Measurements from ENCODE around the gene ETV7.
A peak's percentile ranks its signal among the peaks of the same experiment; 100 is the strongest.
"Not testable (repeated sequence)": the region's sequence is repeated elsewhere in the genome, so short reads cannot be mapped to it uniquely, and the experiment has no call there.

The ETV7 gene

DNA sequence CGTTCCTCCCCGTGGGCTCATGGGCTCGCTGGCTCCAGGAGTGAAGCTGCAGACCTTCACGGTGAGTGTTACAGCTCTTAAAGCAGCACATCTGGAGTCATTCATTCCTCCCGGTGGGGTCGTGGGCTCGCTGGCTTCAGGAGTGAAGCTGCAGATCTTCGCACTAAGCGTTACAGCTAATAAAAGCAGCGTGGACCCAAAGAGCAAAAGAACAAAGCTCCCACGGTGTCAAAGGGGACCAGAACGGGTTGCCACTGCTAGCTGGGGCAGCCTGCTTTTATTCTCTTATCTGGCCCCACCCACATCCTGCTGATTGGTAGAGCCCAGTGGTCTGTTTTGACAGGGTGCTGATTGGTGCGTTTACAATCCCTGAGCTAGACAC lies 24.1 kb downstream of the ETV7 start:
- DNase-seq (ENCODE audit: low read depth) = not testable (repeated sequence)

DNA sequence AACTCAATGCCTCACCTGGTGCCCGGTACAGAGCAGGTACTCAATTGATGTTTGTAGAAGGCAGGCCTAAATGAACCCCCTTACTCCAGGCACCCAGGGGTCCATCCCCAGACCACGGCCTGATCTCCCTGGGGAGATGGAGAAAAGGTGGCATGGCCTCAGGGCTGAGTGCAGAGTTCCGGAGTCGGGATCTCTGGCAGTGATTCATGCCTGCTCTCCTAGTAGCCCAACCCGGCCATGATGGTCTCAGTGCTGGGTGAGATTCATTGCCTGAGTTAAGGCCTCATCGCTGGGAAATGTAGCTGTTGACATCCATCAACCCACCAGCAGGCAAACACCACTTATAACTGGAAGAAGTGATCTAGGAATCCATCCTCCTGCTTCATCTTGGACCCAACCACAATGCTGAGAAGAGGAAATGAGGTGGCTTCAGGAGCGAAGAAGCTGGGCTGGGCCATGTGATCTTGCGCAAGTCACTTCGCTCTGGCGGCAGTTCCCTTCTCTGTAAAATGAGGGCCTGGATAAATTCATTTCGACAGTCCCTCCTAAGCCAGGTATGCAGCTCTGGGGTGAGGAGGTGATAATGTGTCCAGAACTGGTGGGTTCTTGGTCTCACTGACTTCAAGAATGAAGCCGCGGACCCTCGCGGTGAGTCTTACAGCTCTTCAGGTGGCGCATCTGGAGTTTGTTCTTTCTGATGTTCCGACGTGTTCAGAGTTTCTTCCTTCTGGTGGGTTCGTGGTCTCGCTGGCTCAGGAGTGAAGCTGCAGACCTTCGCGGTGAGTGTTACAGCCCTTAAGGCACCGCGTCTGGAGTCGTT lies 24.7 kb downstream of the ETV7 start:
- no peak for DNase-seq (ENCODE audit: low read depth)

DNA sequence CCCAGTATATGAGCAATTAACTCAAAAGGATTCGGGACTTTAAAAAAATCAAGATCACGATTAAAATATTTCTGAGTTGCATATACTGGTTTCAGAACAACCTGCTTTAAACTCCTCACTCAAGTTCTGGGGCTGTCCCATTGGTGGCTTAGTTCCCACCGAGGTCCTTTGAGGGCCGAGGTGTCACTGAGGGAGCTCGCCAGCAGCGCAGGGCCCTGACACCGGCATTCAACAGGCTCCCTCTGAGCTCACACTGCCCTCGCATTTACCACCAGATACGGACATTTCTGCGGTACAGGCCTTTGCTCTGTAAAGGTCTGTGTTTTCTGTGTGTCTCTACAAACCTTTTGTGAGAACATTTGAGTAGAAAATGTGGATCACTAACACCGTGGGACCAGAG lies 26.4 kb downstream of the ETV7 start:
- DNase-seq (ENCODE audit: low read depth) = no peak

DNA sequence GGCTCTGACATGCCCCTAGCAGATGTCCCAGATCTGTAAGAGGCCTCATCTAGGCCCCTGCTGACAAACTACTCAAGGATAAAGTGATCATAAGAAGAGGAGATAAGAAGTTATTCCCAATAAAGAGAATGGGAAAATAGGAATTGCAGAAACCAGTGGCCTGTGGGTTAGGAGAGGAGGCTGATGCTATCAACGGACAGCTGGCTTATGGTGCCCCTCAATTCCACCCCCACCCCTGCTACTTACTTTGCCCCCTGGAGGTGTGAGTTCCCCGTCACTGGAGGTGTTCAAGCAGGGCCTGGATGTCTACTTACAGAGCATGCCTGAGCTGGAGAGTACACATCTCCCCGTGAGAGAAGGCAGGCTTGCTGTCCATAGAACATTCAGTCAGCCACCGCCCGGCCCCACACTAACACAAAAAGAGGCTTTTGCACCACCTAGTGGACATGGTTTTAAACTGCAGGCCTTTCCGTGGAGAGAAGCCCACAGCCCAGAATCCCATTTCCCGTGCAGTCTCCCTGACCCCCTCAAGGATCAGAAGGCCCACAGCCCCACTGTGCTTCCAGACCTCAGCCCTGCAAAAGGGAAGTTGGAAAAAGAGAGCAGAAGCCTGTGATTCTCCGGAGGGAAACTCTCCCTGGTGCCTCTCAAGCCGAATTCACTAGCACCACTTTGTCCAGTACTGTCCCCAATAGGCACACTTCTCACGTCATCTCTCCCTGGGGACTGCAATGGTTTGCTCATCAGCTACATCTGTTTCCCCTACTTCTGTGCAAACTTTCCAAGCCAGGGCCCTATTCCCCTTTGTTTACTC lies 27.0 kb downstream of the ETV7 start:
- peak; percentile 65 for DNase-seq (ENCODE audit: low read depth)

DNA sequence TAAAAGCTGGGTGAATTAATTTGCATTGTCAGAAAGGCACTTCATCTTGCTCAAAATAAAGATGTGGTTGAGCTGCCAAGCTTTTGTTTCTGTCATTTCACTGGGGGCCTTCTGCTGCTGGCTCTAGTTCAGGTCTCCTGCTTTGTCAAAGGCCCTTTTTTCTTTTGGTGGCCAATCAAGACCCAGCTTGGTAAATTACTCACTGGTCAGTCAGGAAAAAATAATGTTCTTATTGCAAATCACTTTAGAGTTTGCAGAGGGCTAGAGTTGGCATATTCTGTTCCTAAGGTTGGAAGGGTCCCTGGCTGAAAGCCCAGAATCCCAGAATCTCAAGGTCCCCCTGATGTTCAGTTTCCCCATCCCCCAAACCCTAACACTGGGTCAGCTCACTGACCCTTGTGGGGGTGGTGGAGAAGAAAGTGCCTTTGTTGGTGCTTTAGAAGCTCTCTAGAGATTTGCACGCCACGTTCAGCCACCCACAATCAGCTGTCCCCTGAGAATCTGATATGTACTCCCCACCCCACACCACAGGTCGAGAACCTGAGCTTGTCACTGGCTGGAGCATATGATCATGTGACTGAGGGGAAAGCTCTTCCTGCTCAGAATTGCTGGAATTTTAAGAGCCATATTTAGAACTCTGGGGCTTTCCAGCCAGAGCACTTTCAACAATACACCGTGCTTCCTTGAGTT lies 29.1 kb downstream of the ETV7 start:
- DNase-seq (ENCODE audit: low read depth) = no peak

DNA sequence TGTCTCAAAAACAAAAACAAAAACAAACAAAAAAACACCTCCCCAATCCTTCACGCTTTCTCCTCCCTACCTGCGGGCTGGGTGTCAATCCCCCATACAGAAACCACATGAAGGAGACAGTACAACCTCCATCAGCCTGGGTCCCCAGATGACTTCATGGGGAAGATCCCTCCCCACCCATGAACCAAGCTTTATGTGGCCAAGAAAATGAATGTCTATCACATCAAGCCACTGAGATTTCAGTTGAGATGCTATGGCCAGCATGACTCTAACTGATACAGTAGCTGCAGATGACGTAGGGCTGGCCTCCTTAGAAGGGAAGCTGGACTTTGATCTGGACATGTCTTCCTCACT lies 29.6 kb downstream of the ETV7 start:
- no peak for DNase-seq (ENCODE audit: low read depth)

DNA sequence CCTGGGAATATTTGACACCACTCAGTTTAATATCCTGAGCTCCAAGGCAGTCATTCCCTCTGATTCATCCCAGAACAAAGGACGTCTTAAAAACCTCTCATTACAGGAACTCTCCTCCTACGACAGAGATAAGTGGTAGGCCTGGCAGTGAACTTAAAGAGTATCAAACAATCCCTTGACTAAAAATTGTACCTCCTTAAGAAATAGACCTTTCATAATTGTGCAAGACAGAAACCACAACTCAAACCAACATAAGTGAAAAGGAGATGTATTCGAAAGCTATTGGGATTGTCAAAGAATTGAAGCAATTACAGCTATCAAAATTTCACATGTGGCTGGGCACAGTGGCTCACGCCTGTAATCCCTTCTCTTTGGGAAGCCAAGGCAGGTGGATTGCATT lies 31.6 kb downstream of the ETV7 start:
- no peak for DNase-seq (ENCODE audit: low read depth)

DNA sequence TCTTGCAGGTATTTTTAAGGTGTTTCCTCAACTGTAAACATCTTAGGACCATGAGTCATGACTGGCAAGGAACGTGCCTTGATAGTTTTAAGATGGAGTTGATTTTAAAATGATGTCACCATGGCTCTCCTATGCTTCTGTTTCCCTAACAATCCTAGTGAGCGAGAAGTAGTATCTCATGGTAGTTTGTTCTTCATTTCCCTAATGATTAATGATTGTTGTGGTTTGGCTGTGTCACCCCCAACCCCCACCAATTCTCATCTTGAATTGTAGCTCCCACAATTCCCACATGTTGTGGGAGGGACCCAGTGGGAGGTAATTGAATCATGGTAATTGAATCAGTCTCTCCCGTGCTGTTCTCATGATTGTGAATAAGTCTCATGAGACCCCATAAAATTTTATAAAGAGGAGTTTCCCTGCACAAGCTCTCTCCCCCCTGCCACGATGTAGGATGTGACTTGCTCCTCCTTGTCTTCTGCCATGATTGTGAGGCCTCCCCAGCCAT lies 34.0 kb downstream of the ETV7 start:
- no peak for DNase-seq (ENCODE audit: low read depth)

DNA sequence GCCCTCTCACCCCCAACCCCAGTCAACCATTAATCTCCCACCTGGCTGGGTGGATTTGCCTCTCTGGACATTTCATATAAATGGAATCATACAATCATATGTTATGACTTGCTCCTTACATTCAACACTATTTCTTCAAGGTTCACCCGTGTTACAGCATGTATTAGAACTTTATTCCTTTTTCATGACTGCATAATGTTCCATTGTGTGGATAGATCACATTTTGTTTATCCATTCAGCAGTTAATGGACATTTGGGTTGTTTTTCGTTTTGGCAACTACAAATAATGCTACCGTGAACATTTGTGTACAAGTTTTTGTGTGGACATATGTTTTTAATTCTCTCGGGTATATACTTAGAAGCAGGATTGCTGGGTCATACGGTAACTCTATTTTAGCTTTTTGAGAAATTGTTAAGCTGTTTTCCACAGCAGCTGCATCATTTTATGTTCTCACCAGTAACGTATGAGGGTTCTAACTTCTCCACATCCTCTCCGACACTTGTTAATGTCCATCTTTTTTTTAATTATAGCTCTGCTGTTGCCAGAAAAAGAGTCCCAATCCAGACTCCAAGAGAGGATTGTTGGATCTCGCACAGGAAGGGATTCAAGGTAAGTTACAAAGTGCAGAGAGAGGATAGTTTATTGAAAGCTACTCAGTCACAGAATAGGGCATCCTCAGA lies 34.9 kb downstream of the ETV7 start:
- DNase-seq (ENCODE audit: low read depth) = no peak

DNA sequence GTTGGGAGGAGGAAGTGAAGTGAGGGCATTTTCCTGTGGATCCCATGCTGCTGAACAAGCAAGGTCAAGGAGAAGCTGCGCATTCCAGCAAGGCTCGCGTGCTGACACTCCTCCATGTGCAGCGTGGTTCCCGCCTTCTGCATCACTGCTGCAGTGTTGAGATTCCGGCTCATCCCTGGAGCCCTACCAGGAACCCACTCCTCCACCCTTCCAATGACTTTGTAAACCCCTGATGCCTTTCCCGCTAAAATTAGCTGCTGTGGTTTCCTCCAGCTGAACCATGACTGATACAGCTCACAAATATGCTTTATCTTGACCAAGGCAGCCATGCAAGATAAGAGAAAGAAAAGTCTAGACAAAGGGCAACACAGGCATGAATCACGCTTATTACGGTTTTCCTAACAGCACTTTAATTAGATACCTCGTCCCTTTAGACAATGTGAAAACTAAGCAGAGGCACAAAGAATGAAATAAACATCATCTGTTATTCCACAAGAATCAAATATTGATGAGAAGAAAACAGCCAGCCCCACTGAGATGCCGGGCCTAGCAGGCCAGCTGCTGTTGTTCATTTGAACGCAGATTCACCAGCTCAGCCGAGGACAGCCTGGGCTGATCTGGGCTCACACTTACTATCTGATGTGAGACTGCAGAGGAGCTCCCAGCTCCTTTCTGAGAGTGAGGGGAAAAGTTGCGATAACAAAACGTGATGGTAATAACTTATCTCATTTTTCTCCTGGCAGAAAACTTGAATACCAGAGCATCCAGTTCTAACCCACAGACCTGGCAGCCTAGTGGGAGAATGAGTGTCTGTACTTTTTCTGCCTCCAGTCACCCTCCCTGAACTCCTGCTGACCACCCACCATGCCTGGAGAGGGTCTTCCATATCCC lies 36.5 kb downstream of the ETV7 start:
- peak; percentile 41 for DNase-seq (ENCODE audit: low read depth)

DNA sequence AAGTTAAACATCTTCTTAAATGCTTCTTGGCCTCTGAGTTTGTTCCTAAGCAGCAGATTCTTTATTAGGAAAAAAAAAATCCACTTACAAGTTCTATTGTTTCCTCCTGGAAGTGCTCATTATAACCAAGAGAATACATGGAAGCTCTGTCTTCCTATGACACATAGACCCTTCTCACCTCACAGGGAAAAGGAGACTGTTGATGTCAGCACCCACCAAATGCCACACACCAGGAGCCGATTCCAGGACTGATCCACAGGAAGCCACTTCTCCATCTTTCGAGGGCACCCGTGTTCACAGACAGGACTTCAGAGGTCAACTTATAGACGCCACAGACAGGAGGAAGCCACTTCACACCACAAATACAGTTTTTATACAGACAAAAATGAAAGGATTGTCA lies 37.4 kb downstream of the ETV7 start:
- DNase-seq (ENCODE audit: low read depth) = no peak

DNA sequence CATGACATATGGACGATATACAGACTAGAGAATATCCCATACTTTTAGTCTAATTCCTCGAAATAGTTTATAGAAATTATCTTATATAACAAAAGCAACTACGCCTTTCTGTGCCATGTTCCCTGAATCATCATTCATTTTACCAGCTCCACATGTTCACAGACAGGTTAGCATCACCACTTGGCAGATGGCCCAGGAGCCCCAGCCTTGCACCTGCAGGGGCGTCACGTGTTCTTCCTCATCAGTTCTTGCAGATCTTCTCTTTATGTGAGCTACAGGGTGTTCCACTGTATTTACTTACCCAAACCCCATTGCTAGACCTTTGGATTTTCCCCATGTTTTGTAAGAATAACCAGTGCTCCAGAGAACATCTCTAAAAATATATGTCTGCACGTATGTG lies 38.2 kb downstream of the ETV7 start:
- DNase-seq (ENCODE audit: low read depth) = no peak

DNA sequence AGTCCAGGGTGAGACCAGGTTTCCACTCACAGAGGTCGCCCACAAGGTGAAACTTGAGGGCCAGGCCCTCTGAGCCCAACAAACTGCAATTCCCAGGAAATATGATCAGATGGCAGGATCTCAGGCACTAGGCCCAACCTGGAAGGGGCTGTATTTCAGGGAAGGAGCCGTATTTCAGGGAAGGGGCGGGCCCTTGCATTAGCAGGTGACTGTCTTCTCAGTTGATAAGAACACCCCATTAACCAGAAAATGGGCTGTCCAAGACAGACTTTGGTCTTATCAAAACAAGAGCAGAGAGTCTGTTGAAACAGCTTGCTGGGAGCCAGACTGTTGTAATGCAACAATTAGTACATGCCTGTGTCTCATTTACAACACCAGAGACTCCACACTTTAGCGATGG lies 39.8 kb downstream of the ETV7 start:
- DNase-seq (ENCODE audit: low read depth) = no peak

DNA sequence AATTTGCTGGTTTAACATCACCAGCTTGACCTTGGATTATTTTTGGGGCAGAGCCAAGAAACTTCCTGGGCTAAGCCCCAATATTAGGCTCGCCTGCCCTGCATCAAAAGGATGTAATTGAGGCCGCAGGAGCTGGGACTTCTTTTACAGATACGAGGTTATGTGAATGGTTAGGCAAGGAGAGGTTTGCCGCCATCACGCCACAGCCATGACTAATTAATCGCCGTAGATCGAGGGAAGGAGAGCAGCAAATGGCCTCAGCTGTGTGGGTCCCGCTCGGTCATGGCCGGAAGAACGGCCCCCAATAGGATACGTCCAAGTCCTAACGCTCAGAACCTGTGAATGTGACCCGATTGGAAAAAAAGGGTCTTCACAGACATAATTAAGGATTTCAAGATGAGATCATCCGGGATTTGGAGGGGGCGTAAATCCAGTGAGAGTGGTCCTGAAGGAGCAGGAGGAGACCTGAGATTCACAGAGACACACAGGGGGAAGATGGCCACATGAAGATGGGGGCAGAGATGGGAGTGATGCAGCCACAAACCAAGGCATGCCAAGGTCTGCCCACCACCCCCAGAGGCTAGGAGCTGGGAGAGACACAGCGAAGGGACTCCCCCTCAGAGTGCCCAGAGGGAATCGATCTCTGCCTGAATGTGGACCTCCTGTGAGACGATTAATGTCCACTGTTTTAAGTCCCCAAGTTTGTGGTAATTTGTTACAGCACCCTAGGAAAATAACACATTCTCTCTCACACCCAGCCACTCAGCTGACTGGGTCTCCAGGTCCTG lies 40.8 kb downstream of the ETV7 start:
- DNase-seq (ENCODE audit: low read depth) = no peak

DNA sequence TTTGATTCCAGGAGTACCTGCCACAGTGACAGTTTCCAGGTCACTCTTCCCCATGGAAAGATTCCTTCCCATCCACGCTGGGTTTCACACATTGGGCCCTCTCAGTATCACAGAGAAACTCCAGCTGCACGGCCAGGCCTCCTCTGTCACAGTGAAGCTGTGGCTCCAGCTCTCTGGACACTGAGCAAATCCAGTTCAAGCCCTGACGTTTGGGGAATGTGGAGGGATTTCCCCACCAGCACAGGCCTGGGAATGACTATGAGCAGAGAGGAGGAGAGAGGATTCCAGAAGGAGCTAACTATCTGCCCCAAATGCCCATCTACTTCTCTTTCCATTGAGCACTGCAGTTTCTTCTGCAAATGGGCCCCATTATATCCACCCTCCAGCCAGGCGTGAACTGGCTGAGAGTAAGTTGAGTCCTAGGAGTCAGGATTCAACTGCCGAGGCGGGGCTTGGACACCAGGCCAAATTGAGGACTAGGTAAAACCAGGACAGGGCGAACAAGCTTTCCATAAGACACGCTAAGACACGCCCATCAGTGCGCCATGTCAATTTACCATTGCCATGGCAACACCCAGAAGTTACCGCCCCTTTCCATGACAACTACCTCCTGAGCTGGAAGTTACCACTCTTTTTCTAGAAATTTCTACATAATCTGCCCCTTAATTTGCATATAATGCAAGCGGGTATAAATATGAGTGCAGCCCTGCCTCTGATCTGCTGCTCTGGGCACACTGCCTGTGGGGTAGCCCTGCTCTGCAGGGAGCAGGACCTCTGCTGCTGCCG lies 41.6 kb downstream of the ETV7 start:
- DNase-seq (ENCODE audit: low read depth) = no peak

DNA sequence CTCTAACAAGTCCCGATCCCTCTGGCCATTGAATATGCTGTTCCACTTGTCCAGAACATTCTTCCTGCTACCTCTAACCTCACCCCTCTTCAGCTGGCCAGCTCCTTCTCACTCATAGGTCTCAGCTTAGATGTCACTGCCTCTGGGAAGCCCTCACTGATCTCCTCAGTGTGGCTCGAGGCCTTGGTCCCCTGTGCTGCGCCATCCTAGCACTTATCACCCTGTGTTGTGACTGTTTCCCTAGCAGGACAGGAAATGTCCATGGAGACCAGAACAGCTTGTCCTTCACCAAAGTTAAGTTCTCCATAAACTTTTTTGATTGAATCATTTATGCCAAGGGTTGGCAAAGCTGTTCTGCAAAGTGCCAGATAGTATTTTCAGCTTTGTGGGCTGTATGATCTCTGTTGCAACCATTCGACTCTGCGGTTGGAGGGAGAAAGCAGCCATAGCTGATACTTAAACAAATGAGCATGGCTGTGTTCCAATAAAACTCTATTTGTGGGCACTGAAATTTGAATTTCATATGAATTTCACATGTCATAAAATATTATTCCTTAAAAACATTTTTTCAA lies 44.3 kb downstream of the ETV7 start:
- DNase-seq (ENCODE audit: low read depth) = no peak

DNA sequence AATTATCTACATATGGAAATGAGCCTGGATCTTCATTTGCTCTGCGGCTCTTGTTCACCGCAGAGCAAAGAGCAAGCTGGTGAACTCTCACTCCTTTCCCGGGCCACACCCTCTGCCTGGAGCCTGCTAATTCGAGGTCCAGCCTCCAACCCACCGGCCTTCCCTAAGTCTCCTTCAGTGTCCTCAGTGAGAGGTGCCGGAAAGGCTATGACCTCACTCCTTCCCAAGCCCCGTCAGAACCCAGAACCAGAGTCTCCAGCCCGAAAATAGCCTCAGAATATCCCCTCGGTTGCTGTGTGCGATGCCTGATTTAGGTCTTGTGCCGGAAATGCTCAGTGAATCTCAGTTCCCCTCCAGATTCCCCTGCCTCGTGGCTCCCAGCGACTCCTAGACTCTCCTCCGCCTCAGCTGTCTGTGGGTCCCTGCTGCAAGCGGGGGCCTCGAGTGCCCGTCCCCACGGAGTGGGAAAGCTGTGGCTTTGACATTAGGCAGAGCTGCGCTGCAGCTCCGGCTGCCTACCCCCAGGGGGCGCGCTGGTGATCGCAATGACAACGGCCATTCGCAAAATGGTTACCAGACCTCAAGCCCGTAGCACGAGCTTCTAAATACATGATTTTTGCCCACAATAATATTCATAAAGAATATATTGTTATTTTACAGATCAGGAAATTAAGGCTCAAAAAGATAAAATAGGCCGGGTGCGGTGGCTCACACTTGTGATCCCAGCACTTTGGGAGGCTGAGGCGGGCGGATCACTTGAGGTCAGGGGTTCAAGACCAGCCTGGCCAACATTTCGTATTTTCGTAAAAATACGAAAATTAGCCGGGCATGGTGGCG lies 46.6 kb downstream of the ETV7 start:
- peak; percentile 18 for DNase-seq (ENCODE audit: low read depth)

DNA sequence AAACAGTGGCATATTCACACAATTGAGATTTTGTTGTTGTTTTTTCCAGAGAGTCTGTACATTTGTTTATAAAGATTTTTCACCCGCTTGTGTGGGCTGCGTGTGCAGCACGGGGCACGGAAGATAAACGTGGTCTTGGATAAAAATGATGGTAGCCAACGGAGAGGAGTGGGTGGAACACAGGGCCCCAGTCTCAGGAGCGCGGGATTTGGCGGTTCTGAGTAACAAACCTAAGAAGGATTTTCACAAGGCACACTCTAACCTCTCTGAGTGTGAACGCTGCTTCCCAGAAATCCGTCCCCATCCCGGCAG lies 47.2 kb downstream of the ETV7 start:
- DNase-seq (ENCODE audit: low read depth) = no peak

Measured in stromal cell of bone marrow (primary cell).